Measurements from ENCODE around the gene DIRAS1.

Gene DIRAS1

DNA sequence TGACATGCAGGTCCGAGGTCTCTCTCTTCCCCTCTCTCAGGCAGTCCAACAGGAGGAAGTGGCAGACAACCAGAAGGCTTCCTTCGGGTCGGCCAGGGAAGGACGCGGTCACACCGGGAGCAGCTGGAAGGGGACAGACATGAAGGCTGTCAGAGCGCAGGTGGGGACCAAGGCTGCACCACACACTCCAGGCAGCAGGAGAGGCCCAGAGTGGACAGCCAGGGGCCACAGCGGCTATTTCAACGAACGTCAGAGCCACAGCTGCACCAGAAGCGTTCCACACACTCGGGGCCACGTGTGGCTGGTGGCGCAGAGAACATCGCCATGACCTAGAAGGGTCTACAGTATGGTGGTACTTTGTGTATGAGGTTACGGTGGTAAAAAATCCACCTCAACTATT, 34.6 kb upstream of the DIRAS1 start:
- in situ Hi-C loops (cut with HindIII; ENCODE audit: low sequenced_read_pairs): loop anchor here (5.0 kb wide), 1 partner anchor 59 kb away; no protein-coding TSS in a partner anchor
- H3K4me3 ChIP-seq (ENCODE audit: low read depth, low read length): no peak overlapping the region
- TF ChIP-seq, protein P1, sequence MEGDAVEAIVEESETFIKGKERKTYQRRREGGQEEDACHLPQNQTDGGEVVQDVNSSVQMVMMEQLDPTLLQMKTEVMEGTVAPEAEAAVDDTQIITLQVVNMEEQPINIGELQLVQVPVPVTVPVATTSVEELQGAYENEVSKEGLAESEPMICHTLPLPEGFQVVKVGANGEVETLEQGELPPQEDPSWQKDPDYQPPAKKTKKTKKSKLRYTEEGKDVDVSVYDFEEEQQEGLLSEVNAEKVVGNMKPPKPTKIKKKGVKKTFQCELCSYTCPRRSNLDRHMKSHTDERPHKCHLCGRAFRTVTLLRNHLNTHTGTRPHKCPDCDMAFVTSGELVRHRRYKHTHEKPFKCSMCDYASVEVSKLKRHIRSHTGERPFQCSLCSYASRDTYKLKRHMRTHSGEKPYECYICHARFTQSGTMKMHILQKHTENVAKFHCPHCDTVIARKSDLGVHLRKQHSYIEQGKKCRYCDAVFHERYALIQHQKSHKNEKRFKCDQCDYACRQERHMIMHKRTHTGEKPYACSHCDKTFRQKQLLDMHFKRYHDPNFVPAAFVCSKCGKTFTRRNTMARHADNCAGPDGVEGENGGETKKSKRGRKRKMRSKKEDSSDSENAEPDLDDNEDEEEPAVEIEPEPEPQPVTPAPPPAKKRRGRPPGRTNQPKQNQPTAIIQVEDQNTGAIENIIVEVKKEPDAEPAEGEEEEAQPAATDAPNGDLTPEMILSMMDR (IDR thresholded peaks at IDR 0.05; ENCODE audit: low read depth, low read length, missing control alignments): no peak
- DNase-seq (ENCODE audit: low read depth): no peak

DNA sequence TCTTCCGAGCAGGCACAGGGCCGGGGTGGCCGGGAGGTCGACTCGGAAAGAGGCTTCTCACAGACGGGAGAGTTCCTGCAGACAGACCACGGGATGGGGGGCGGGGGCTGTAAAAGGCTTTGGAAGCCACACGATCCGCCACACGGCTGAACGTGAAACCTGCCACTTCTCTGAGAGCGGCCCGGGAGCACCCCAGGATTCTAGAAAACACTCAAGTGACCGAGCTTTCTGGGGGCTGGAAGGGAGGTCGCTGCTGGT, 34.2 kb upstream of the DIRAS1 start:
- in situ Hi-C loops (cut with HindIII; ENCODE audit: low sequenced_read_pairs): loop anchor here (5.0 kb wide), 1 partner anchor 58 kb away; no protein-coding TSS in a partner anchor
- TF ChIP-seq, protein P1 (IDR thresholded peaks at IDR 0.05; ENCODE audit: low read depth, low read length, missing control alignments): no peak
- DNase-seq (ENCODE audit: low read depth): no peak
- H3K4me3 ChIP-seq (ENCODE audit: low read depth, low read length): no peak overlapping the region

DNA sequence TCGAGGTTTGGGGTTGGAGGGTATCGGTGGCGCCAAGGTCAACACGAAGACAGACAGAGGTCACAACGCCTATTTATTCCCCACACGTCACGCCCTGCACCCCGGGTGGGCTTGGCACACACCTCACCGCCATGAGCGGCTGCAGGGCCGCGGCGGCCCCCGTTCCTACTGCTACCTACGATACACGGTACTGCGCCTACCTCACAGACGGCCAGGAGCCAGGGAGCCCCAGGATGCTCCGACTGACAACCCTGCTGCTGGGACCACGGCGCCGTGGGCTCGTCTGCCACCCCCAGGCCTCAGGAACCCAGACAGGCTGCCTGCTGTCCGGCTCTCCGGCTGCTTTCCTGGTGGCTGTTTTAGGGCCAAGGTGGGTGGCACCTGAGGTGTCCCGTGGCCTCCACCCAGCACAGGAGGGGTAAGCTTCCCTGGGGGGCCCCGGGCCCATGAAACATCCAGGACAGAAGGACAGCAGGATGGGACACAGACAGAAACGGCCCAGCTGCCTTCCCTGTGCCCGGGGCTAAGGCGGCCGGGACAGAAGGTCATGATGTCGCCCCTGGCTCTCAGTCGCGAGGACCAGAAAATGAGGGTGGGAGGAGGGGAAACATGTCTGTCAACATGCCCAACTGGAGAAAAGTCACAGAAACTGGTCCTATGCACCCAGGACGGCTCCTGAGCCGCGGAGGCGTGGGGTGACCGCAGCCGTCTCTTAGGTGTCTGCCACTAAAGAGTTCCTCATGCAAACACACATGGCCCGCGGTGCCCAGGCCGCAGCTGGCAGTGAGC, 33.7 kb upstream of the DIRAS1 start:
- TF ChIP-seq, protein P1 (IDR thresholded peaks at IDR 0.05; ENCODE audit: low read depth, low read length, missing control alignments): no peak
- no peak for DNase-seq (ENCODE audit: low read depth)
- H3K4me3 ChIP-seq (ENCODE audit: low read depth, low read length): no peak overlapping the region
- in situ Hi-C loops (cut with HindIII; ENCODE audit: low sequenced_read_pairs): loop anchor here (5.0 kb wide), 1 partner anchor 58 kb away; no protein-coding TSS in a partner anchor

DNA sequence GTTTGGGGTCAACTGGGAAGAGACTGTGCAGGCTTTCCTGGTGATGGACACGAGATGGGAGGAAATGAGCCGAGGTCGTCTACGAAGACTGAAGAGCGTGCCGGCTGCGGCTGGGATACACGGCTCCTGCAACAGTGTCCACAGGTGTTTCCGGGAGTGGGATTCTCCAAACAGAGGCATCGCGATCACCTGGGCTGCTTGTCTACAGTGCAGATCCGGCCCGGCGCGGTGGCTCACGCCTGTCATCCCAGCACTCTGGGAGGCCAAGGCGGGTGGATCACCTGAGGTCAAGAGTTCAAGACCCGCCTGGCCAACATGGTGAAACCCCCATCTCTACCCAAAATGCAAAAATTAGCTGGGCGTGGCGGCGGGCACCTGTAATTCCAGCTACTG, 30.3 kb upstream of the DIRAS1 start:
- TF ChIP-seq, protein P1 (IDR thresholded peaks at IDR 0.05; ENCODE audit: low read depth, low read length, missing control alignments): no peak
- no peak for DNase-seq (ENCODE audit: low read depth)
- H3K4me3 ChIP-seq (ENCODE audit: low read depth, low read length): no peak overlapping the region
- in situ Hi-C loops (cut with HindIII; ENCODE audit: low sequenced_read_pairs): no loop called here

DNA sequence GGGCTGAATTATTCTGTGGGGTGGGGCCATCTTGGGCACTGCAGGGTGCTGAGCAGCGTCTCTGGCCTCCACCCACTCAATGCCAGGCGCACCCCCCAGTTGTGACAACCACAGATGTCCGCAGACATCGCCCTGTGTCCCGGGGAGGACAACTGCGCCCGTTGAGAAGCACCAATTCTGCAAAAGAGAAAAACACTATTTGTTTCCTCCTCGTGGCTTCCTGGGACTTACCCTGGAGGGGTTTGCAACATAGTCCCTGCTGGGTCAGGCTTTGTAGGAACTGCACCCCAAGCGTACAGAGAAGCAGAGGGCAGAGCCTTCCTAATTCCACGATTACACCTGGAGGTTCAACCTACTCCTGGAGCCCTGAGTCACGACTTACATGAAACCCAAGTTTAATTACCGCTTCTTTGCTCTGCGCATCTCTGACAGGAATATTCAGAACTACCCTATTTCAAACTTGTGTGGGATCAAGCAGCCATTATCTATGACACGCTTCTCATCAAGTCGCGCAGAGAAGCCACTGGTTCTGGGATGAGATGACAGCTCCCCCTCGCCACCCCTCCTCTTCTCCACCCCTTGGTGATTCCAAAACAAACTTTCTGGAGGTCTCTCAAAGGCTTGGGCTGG, 29.8 kb upstream of the DIRAS1 start:
- DNase-seq (ENCODE audit: low read depth): no peak
- no peak overlapping the region for H3K4me3 ChIP-seq (ENCODE audit: low read depth, low read length)
- in situ Hi-C loops (cut with HindIII; ENCODE audit: low sequenced_read_pairs): no loop called here
- TF ChIP-seq, protein P1 (IDR thresholded peaks at IDR 0.05; ENCODE audit: low read depth, low read length, missing control alignments): no peak

DNA sequence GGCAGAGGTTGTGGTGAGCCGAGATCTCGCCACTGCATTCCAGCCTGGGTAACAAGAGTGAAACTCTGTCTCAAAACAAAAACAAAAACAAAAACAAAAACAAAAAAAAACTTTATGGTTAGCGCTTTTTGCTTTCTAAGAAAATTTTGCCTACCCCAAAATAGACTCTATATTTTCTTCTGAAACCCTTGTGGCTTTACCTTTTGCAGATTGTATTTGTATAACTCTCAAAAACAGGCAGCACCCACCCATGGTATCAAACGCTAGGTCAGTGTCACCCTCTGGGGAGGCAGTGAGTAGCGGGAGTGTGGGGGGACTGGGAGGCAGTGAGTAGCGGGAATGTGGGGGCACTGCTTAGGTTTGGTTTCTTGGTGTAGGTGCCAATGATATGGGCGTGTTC, 26.2 kb upstream of the DIRAS1 start:
- in situ Hi-C loops (cut with HindIII; ENCODE audit: low sequenced_read_pairs): no loop called here

More for the DNA sequence above, 26.2 kb upstream of the DIRAS1 start:
- TF ChIP-seq, protein P1 (IDR thresholded peaks at IDR 0.05; ENCODE audit: low read depth, low read length, missing control alignments): no peak
- no peak for DNase-seq (ENCODE audit: low read depth)
- no peak overlapping the region for H3K4me3 ChIP-seq (ENCODE audit: low read depth, low read length)

Measured in astrocyte of the cerebellum (primary cell).